NB4 (cell line): ENCODE data around the gene WDFY3.
"Not testable (repeated sequence)": the region's sequence is repeated elsewhere in the genome, so short reads cannot be mapped to it uniquely, and the experiment has no call there.

Source experiments
- DNase-seq: peaks from one replicate; pipeline ENCODE4 v3.0.0; 2010; ENCODE audit warnings: low read depth
- H3K4me3 ChIP-seq: one replicate; pipeline ENCODE4 v1.5.1; 2011; ENCODE audit warnings: mild to moderate bottlenecking, low read depth, low read length, moderate library complexity
- CTCF ChIP-seq: IDR thresholded peaks from one replicate; pipeline ENCODE4 v1.5.1; 2012; ENCODE audit warnings: low read depth, low read length
- MAX ChIP-seq: IDR thresholded peaks from 2 replicates; pipeline ENCODE4 v1.6.1; 2011; ENCODE audit warnings: low read depth, low read length
- MYC ChIP-seq: IDR thresholded peaks from 2 replicates; pipeline ENCODE4 v1.6.1; 2011; ENCODE audit warnings: low read depth, low read length
- POLR2A ChIP-seq: IDR thresholded peaks from 2 replicates; pipeline ENCODE4 v1.6.1; 2011; ENCODE audit warnings: mild to moderate bottlenecking; ENCODE audit not compliant: insufficient read length; ENCODE audit errors: extremely low read depth

WDFY3 gene

GRCh38 chr4:84826681-84827080 lies 139.8 kb downstream of the WDFY3 start:
- H3K4me3 ChIP-seq = no peak overlapping the region
- no peak for DNase-seq
- no peak for TF ChIP-seq MYC
- TF ChIP-seq POLR2A = no peak
- TF ChIP-seq MAX = no peak
- TF ChIP-seq CTCF = no peak

- DNase-seq = no peak
- H3K4me3 ChIP-seq = no peak overlapping the region
- TF ChIP-seq MYC = no peak
- no peak for TF ChIP-seq POLR2A
- TF ChIP-seq CTCF = no peak
- TF ChIP-seq MAX = no peak
Observed at GRCh38 chr4:84825701-84826341, 140.7 kb downstream of the WDFY3 start.

- H3K4me3 ChIP-seq = no peak overlapping the region
- TF ChIP-seq CTCF (no peak), MYC (no peak), POLR2A (no peak), MAX (no peak)
- DNase-seq = no peak
Observed at GRCh38 chr4:84821064-84821463, 145.4 kb downstream of the WDFY3 start.

- DNase-seq = peak; percentile 71
- H3K4me3 ChIP-seq = no peak overlapping the region
- TF ChIP-seq MYC = no peak
- no peak for TF ChIP-seq MAX
- no peak for TF ChIP-seq CTCF
- TF ChIP-seq POLR2A = no peak
Observed at GRCh38 chr4:84814094-84814750, 152.3 kb downstream of the WDFY3 start.

GRCh38 chr4:84809946-84810345 lies 156.5 kb downstream of the WDFY3 start:
- no peak for DNase-seq
- no peak overlapping the region for H3K4me3 ChIP-seq
- no peak for TF ChIP-seq POLR2A
- TF ChIP-seq CTCF = no peak

- no peak overlapping the region for H3K4me3 ChIP-seq
- TF ChIP-seq MAX (no peak), MYC (no peak), POLR2A (no peak), CTCF (no peak)
- no peak for DNase-seq
Observed at GRCh38 chr4:84808332-84808731, 158.2 kb downstream of the WDFY3 start.

GRCh38 chr4:84806541-84806940 lies 159.9 kb downstream of the WDFY3 start:
- not testable (repeated sequence) for DNase-seq, H3K4me3 ChIP-seq
